OCI-LY1 (cell line): ENCODE results near the gene ARHGAP9.

ENCODE experiments used
- CTCF ChIP-seq: fragments of 200-600 bp; sonication (generic), shearing (Covaris generic); IDR thresholded peaks from 2 replicates; pipeline ENCODE4 v1.5.1; 2017; ENCODE audit warnings: mild to moderate bottlenecking, antibody characterized with exemption, low read length, moderate library complexity, mixed read lengths
- EZH2 ChIP-seq: fragments of 200-600 bp; sonication (generic), shearing (Covaris generic); IDR thresholded peaks from 2 replicates; pipeline ENCODE4 v1.8.0; 2017; ENCODE audit warnings: borderline replicate concordance, mixed run types, mild to moderate bottlenecking, antibody characterized with exemption, low read length, moderate library complexity, mixed read lengths

- no peak for TF ChIP-seq CTCF
- TF ChIP-seq EZH2, result no peak
Measured at GRCh38 chr12:57448669-57449068, 31.0 kb downstream of the ARHGAP9 start.
